CD4-positive, alpha-beta T cell treated with Interleukin-1 beta for 1 hour (primary cell): ENCODE measurements around the gene SLC2A5.
A peak's percentile ranks its signal among the peaks of the same experiment; 100 is the strongest.

Experiments
- DNase-seq, 2 donors: peaks; one replicate each; pipeline ENCODE4 v3.0.0-alpha.2; 2020 to 2022

Gene SLC2A5

GRCh38 chr1:9061252-9061960, 8.0 kb downstream of the SLC2A5 start:
- no peak for DNase-seq

GRCh38 chr1:9059891-9060744, 9.3 kb downstream of the SLC2A5 start:
- DNase-seq, result no peak

- no peak for DNase-seq
These were observed 11.0 kb downstream of the SLC2A5 start for GRCh38 chr1:9058465-9058864.

GRCh38 chr1:9057851-9058250, 11.6 kb downstream of the SLC2A5 start:
- no peak for DNase-seq

GRCh38 chr1:9052272-9053049, 17.0 kb downstream of the SLC2A5 start:
- no peak for DNase-seq

GRCh38 chr1:9051379-9051778, 18.1 kb downstream of the SLC2A5 start:
- no peak for DNase-seq

GRCh38 chr1:9050803-9051202, 18.6 kb downstream of the SLC2A5 start:
- DNase-seq, result no peak

- no peak for DNase-seq
These were observed 20.9 kb downstream of the SLC2A5 start for GRCh38 chr1:9048551-9048950.

GRCh38 chr1:9047019-9047418, 22.4 kb downstream of the SLC2A5 start:
- DNase-seq, result no peak

GRCh38 chr1:9045861-9046510, 23.4 kb downstream of the SLC2A5 start:
- no peak for DNase-seq

- no peak for DNase-seq
These were observed 25.2 kb downstream of the SLC2A5 start for GRCh38 chr1:9044236-9044635.

GRCh38 chr1:9042272-9042671, 27.2 kb downstream of the SLC2A5 start:
- no peak for DNase-seq

- DNase-seq, result no peak
These were observed 28.2 kb downstream of the SLC2A5 start for GRCh38 chr1:9041116-9041779.

GRCh38 chr1:9040659-9041030, 28.8 kb downstream of the SLC2A5 start:
- DNase-seq, result no peak

GRCh38 chr1:9039761-9040658, 29.4 kb downstream of the SLC2A5 start:
- DNase-seq, result no peak

GRCh38 chr1:9038881-9039760, 30.3 kb downstream of the SLC2A5 start:
- DNase-seq, result no peak

GRCh38 chr1:9038338-9038650, 31.1 kb downstream of the SLC2A5 start:
- no peak for DNase-seq

GRCh38 chr1:9037476-9038337, 31.7 kb downstream of the SLC2A5 start:
- DNase-seq, result peak in 1 of 2 donors; percentile 14

GRCh38 chr1:9035226-9035625, 34.2 kb downstream of the SLC2A5 start:
- no peak for DNase-seq
